GM12878 (cell line): ENCODE data around the gene FAT1. TPM values are rescaled to one million over a fixed set of nuclear protein-coding genes. Genes with fewer than 3 reads are reported as not detected.

ENCODE experiments used
- ATAC-seq: fragments of 200-7000 bp; cut with Tn5 transposase; 3 replicates; pipeline ENCODE4 v1.9.1; 2020; ENCODE audit warnings: mild to moderate bottlenecking, moderate library complexity
- BruUV-seq: library from RNA; stranded (reverse); fragments of 400-500 nt; replicated peaks from 2 replicates; lab custom pipeline; 2021; lab: Mats Ljungman, UMichigan
- CTCF ChIA-PET: fragments of 300-600 bp; sonication (Branson Sonifier 250); formaldehyde crosslinking; extraction: SDS; loops from one replicate; lab custom pipeline; 2021; ENCODE audit warnings: inconsistent platforms; lab: Yijun Ruan, JAX
- POLR2A ChIA-PET: fragments of 350-600 bp; formaldehyde crosslinking; extraction: SDS; loops from one replicate; lab custom pipeline; 2021; ENCODE audit warnings: inconsistent platforms; lab: Charles Lee
- RAD21 ChIA-PET: fragments of 300-600 bp; sonication (Branson Sonifier 250); formaldehyde crosslinking; loops from one replicate; lab custom pipeline; 2023; ENCODE audit warnings: antibody characterized with exemption; ENCODE audit not compliant: unreplicated experiment; lab: Charles Lee
- SMC1A ChIA-PET: fragments of 300-600 bp; sonication (Branson Sonifier 250); formaldehyde crosslinking; loops from one replicate; lab custom pipeline; 2023; ENCODE audit not compliant: unreplicated experiment, uncharacterized antibody; lab: Charles Lee
- DNase-seq: peaks from one replicate; pipeline ENCODE4 v3.0.0-alpha.2; 2011; ENCODE audit warnings: low read depth, low spot score
- FAIRE-seq: peaks from 3 replicates; lab custom pipeline; 2011; peaks lifted over from hg19 to GRCh38; lab: Jason Lieb, UNC
- H2AFZ ChIP-seq: 2 replicates; pipeline ENCODE4 v1.6.0; 2011; ENCODE audit warnings: low read depth, low read length, control low read depth; ENCODE audit not compliant: control insufficient read depth
- H3K27ac ChIP-seq: 2 replicates; pipeline ENCODE4 v1.5.1; 2011; ENCODE audit warnings: control low read depth; ENCODE audit not compliant: control insufficient read depth, insufficient read depth
- H3K27me3 ChIP-seq, 2 experiments: replicated peaks in 1 of 2; 2 replicates each; pipeline versions ENCODE4 v1.6.0 to v1.6.1; 2011; ENCODE audit warnings: low read length in 1 of 2; ENCODE audit not compliant: control insufficient read depth in 2 of 2, insufficient read depth in 2 of 2
- H3K36me3 ChIP-seq, 2 experiments: 2 replicates each; pipeline ENCODE4 v1.5.1; 2011; ENCODE audit warnings: low read length in 1 of 2; ENCODE audit not compliant: control insufficient read depth in 2 of 2, insufficient read depth in 2 of 2
- H3K4me1 ChIP-seq: 2 replicates; pipeline ENCODE4 v1.6.1; 2011; ENCODE audit warnings: mild to moderate bottlenecking, low read length, moderate library complexity, mixed read lengths; ENCODE audit not compliant: control insufficient read depth, insufficient read depth
- H3K4me2 ChIP-seq: 2 replicates; pipeline ENCODE4 v1.6.0; 2011; ENCODE audit warnings: control low read depth; ENCODE audit not compliant: control insufficient read depth, insufficient read depth
- H3K4me3 ChIP-seq: fragments of 200-600 bp; sonication (generic); 2 replicates; pipeline ENCODE4 v1.5.1; 2016
- H3K79me2 ChIP-seq: 2 replicates; pipeline ENCODE4 v1.6.0; 2011; ENCODE audit warnings: low read length; ENCODE audit not compliant: control insufficient read depth, insufficient read depth
- H3K9ac ChIP-seq: 2 replicates; pipeline ENCODE4 v1.8.0; 2011; ENCODE audit warnings: low read length, control low read depth, mixed read lengths; ENCODE audit not compliant: control insufficient read depth, insufficient read depth
- H3K9me3 ChIP-seq: replicated peaks from 3 replicates; pipeline ENCODE4 v1.5.1; 2011; ENCODE audit warnings: mild to moderate bottlenecking, low read length; ENCODE audit not compliant: control insufficient read depth, insufficient read depth
- H4K20me1 ChIP-seq: 2 replicates; pipeline ENCODE4 v1.6.0; 2011; ENCODE audit not compliant: control insufficient read depth, insufficient read depth
- ASH2L ChIP-seq: fragments of 300-600, 200-600 bp; sonication (generic); IDR thresholded peaks from 2 replicates; pipeline ENCODE4 v1.6.1; 2017; ENCODE audit warnings: low read depth, mild to moderate bottlenecking, borderline replicate concordance
- ATF3 ChIP-seq: IDR thresholded peaks from 2 replicates; pipeline ENCODE4 v1.6.1; 2011; ENCODE audit warnings: low read depth, mild to moderate bottlenecking, low read length, moderate library complexity, borderline replicate concordance; ENCODE audit errors: extremely low read depth
- CBX5 ChIP-seq: sonication (generic); IDR thresholded peaks from 2 replicates; pipeline ENCODE4 v1.6.1; 2016; ENCODE audit warnings: low read depth, moderate library complexity, mild to moderate bottlenecking, inconsistent platforms
- CHD1 ChIP-seq: IDR thresholded peaks from 2 replicates; pipeline ENCODE4 v1.6.1; 2012; ENCODE audit warnings: low read depth, low read length, improper control_type of control experiment
- FOXM1 ChIP-seq: IDR thresholded peaks from 2 replicates; pipeline ENCODE4 v1.6.1; 2012; ENCODE audit warnings: low read depth, mild to moderate bottlenecking, inconsistent platforms, low read length, moderate library complexity
- GATAD2B ChIP-seq: fragments of 450-650 bp; conservative IDR thresholded peaks from 2 replicates; pipeline ENCODE4 v1.6.1; 2017; ENCODE audit warnings: low read depth, mild to moderate bottlenecking, moderate library complexity
- NFIC ChIP-seq: IDR thresholded peaks from 2 replicates; pipeline ENCODE4 v1.6.1; 2012; ENCODE audit warnings: low read depth, mild to moderate bottlenecking, inconsistent platforms, low read length, moderate library complexity
- NKRF ChIP-seq: fragments of 450-650 bp; conservative IDR thresholded peaks from 2 replicates; pipeline ENCODE4 v1.6.1; 2017; ENCODE audit warnings: mild to moderate bottlenecking, moderate library complexity
- NR2F1 ChIP-seq: fragments of 450-650 bp; conservative IDR thresholded peaks from 2 replicates; pipeline ENCODE4 v1.6.1; 2017; ENCODE audit warnings: mild to moderate bottlenecking
- NRF1 ChIP-seq: conservative IDR thresholded peaks from 2 replicates; pipeline ENCODE4 v1.6.1; 2011; ENCODE audit warnings: mild to moderate bottlenecking, low read depth, low read length, improper control_type of control experiment
- RAD21 ChIP-seq: IDR thresholded peaks from 2 replicates; pipeline ENCODE4 v1.6.1; 2011; ENCODE audit warnings: mild to moderate bottlenecking, low read depth, low read length, moderate library complexity; ENCODE audit not compliant: insufficient read depth
- RBBP5 ChIP-seq: fragments of 200-600 bp; sonication (generic); conservative IDR thresholded peaks from 2 replicates; pipeline ENCODE4 v1.6.1; 2016
- RCOR1 ChIP-seq: conservative IDR thresholded peaks from 2 replicates; pipeline ENCODE4 v1.6.1; 2012; ENCODE audit warnings: low read depth, low read length, improper control_type of control experiment
- SMAD5 ChIP-seq: IDR thresholded peaks from 2 replicates; pipeline ENCODE4 v1.6.1; 2016; ENCODE audit warnings: antibody characterized with exemption, low read depth
- SUZ12 ChIP-seq: fragments of 200-600 bp; sonication (generic); IDR thresholded peaks from one replicate; pipeline ENCODE4 v1.6.1; 2018; ENCODE audit warnings: antibody characterized with exemption, mild to moderate bottlenecking; ENCODE audit not compliant: unreplicated experiment
- WGBS: methylation state at CpG from one replicate; pipeline ENCODE4 v1.1.6; 2016; ENCODE audit warnings: low lambda C conversion rate; ENCODE audit not compliant: insufficient replicate concordance, insufficient coverage; ENCODE audit errors: missing lambda C conversion rate; 5-methylcytosine and 5-hydroxymethylcytosine counted together
- in situ Hi-C: fragments of 300-500 bp; cut with MboI; formaldehyde crosslinking; loops from 9 replicates; pipeline ENCODE4 v1.14.3; 2018; ENCODE audit warnings: mixed read lengths
- intact Hi-C: fragments of 100-400 bp; cut with micrococcal nuclease; formaldehyde crosslinking; loops from one replicate; pipeline ENCODE4 v1.14.2; 2022; ENCODE audit not compliant: unreplicated experiment
- polyA plus RNA-seq, 11 experiments: library from polyadenylated mRNA; depleted of rRNA in 4 of 11; unstranded in 6 of 11; stranded (reverse) in 5 of 11; fragments of >200 nt; fragmentation: Nextera tagmentation in 4 of 11; fragmentation: Illumina TruSeq in 1 of 11; extraction: Ambion mirVana in 4 of 11; extraction: Trizol in 1 of 11; gene quantifications; 1 replicate in 1 of 11; 2 replicates in 10 of 11; pipeline versions ENCODE4 v1.2.1 to v1.2.3, GENCODE V29; 2011 to 2016; ENCODE audit warnings: inconsistent platforms in 2 of 11, missing spikeins in 2 of 11, low read depth in 1 of 11
- total RNA-seq, 4 experiments: library from RNA; depleted of rRNA in 3 of 4; stranded (reverse); fragments of >200 nt in 3 of 4; fragmentation: Illumina TruSeq in 1 of 4; extraction: Trizol in 1 of 4; gene quantifications; 2 replicates each; pipeline versions ENCODE4 v1.2.1 to v1.2.3, GENCODE V29; 2013 to 2021

Gene FAT1
- total and polyA plus RNA-seq, 10 of the 15 experiments (the other 5 are each of a cell fraction or from before 2014, with no cell fraction given) = 0.04 to 11.8 (median 0.11) TPM; not detected in 1

GRCh38 chr4:186730621-186731020 lies 7.0 kb upstream of the FAT1 start (continued):
- TF ChIP-seq NR2F1 = no peak
- no peak for TF ChIP-seq RBBP5
- TF ChIP-seq, all 136 proteins: peak for 0

- H3K36me3 ChIP-seq = no peaks in the 10 kb centered on the region
- TF ChIP-seq ASH2L (no peak), SMAD5 (no peak), ATF3 (no peak), NKRF (no peak), CHD1 (no peak), RCOR1 (no peak), SUZ12 (no peak), RAD21 (no peak), GATAD2B (no peak), FOXM1 (no peak), NRF1 (no peak), CBX5 (no peak), NFIC (no peak)
- no peaks in the 10 kb centered on the region for H3K79me2 ChIP-seq
- H3K9ac ChIP-seq = no peak overlapping the region
- no peaks in the 10 kb centered on the region; the same call in 2 of the 3 replicates for H3K9me3 ChIP-seq
- no peak overlapping the region for H3K4me2 ChIP-seq
- ChIA-PET RAD21 (no interaction called here), POLR2A (interaction anchor here (0.6 kb wide), 1 partner anchor 279 kb away, joined by 3 read pairs; no protein-coding TSS in a partner anchor), SMC1A (interaction anchor here (0.7 kb wide), 1 partner anchor 89 kb away, joined by 3 read pairs; no protein-coding TSS in a partner anchor), CTCF (no interaction called here)
- ATAC-seq (no peak), FAIRE-seq (no peak), DNase-seq (no peak)
- no peaks in the 10 kb centered on the region for H3K27me3 ChIP-seq
- no peaks in the 10 kb centered on the region for H3K4me1 ChIP-seq
- in situ Hi-C loops (no loop called here), intact Hi-C loops (no loop called here)
- no TSS peak for BruUV-seq
- WGBS = 0% methylated on average over 1 of the region's 1 CpG
- no peak overlapping the region for H3K4me3 ChIP-seq
- H3K27ac ChIP-seq = no peak overlapping the region
- H2AFZ ChIP-seq = no peak overlapping the region
- H4K20me1 ChIP-seq = no peaks in the 10 kb centered on the region
These were observed 6.2 kb upstream of the FAT1 start for GRCh38 chr4:186729856-186730255.
